Psoas muscle (tissue), 8 donors: ENCODE measurements around the gene NTSR2. TPM values are rescaled to one million over a fixed set of nuclear protein-coding genes. Genes with fewer than 3 reads are reported as not detected.

ENCODE experiments used
- ATAC-seq, 4 donors: fragments of 200-7000 bp; cut with Tn5 transposase; one replicate each; pipeline ENCODE4 v1.9.1; 2020; ENCODE audit warnings: moderate library complexity in 3 of 4, mild to moderate bottlenecking in 2 of 4
- DNase-seq, 2 donors: peaks; one replicate each; pipeline ENCODE4 v3.0.0-alpha.2; 2020
- H3K27ac ChIP-seq: fragments of 200-600 bp; one replicate; pipeline ENCODE4 v1.8.0; 2022
- H3K27me3 ChIP-seq, 3 donors: fragments of 200-600 bp in 1 of 3; one replicate each; pipeline versions ENCODE4 v1.6.1 to v1.8.0; 2013 to 2022; ENCODE audit warnings: low read length in 2 of 3, mild to moderate bottlenecking in 2 of 3, moderate library complexity in 1 of 3; ENCODE audit not compliant: insufficient read depth in 3 of 3
- H3K36me3 ChIP-seq, 2 donors: fragments of 200-600 bp in 1 of 2; one replicate each; pipeline versions ENCODE4 v1.6.1 to v1.8.0; 2013 to 2022; ENCODE audit warnings: low read depth in 1 of 2, mild to moderate bottlenecking in 1 of 2, moderate library complexity in 1 of 2; ENCODE audit not compliant: insufficient read depth in 1 of 2
- H3K4me1 ChIP-seq: fragments of 200-600 bp; one replicate; pipeline ENCODE4 v1.8.0; 2022
- H3K4me3 ChIP-seq: fragments of 200-600 bp; one replicate; pipeline ENCODE4 v1.8.0; 2022; ENCODE audit warnings: mild to moderate bottlenecking
- H3K9me3 ChIP-seq: fragments of 200-600 bp; one replicate; pipeline ENCODE4 v1.8.0; 2022
- WGBS, 3 donors: extraction: QIAGEN DNeasy Blood & Tissue Kit; methylation state at CpG; one replicate each; pipeline versions ENCODE4 v1.1.6 to v1.1.7; 2013; 5-methylcytosine and 5-hydroxymethylcytosine counted together
- intact Hi-C, 2 donors: fragments of 100-400 bp; cut with DNase I; formaldehyde crosslinking; loops; one replicate each; pipeline versions ENCODE4 v1.11.0 to v1.14.2; 2022
- polyA plus RNA-seq, 3 donors: library from polyadenylated mRNA; stranded (reverse); fragments of 200-250 nt; gene quantifications; one replicate each; pipeline ENCODE4 v1.2.3, GENCODE V29; 2013
- total RNA-seq, 4 donors: library from RNA; stranded (reverse); fragmentation: NEBNext Ultra II Directional in 2 of 4; extraction: Animal tissue kit (Norgen Biotek cat#: 25700) in 2 of 4; gene quantifications; one replicate each; pipeline versions ENCODE4 v1.2.1 to v1.2.4, GENCODE V29; 2021 to 2023
- TF ChIP-seq, protein P1 (sequence below): fragments of 200-600 bp; IDR thresholded peaks from one replicate; pipeline ENCODE4 v1.8.0; 2022; ENCODE audit warnings: antibody characterized with exemption
- donor health status: healthy with polysubstance abuse.
- donor health status: DM: no; HTN: no; CAD: no; lungs with moderate emphysema.
- donor health status: Bipolar disorder and iron deficiency.
- donor health status: healthy.
- donor health status: DM: yes; HTN: yes; CAD: no.
- donor health status: DM: no; HTN: no; CAD: no.
- donor health status: DM: no; HTN: no; CAD: no.
- donor health status: DM: yes; HTN: yes; CAD: no.

Gene NTSR2
- total and polyA plus RNA-seq, 7 donors: 0.18 to 0.97 (median 0.35) TPM; not detected in 1

DNA sequence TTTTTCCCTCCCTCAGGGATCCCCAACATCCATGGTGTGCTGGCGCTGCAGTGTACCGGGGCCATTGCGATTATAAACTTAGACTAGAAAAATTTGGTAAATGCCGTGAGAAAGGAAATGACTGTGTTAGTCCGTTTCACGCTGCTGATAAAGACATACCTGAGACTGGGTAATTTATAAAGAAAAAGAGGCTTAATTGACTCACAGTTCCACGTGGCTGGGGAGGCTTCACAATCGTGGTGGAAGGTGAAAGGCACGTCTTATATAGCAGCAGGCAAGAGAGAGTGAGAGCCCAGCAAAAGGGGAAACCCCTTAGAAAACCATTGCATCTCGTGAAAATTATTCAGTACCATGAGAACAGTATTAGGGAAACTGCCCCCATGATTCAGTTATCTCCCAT is 44.3 kb downstream of the NTSR2 start:
- Histone ChIP-seq H3K9me3 (no peaks in the 10 kb centered on the region), H3K27me3 (no peaks in the 10 kb centered on the region), H3K4me1 (no peaks in the 10 kb centered on the region), H3K27ac (no peak overlapping the region), H3K4me3 (no peak overlapping the region), H3K36me3 (peaks cover 0 to 27% of the 10 kb centered on the region in 2 donors)
- no peak for ATAC-seq
- WGBS, 3 donors: 94 to 95% (median 95%) methylated on average over 10 of the region's 10 CpGs
- no peak for DNase-seq
- intact Hi-C loops: no loop called here
- TF ChIP-seq, protein P1, sequence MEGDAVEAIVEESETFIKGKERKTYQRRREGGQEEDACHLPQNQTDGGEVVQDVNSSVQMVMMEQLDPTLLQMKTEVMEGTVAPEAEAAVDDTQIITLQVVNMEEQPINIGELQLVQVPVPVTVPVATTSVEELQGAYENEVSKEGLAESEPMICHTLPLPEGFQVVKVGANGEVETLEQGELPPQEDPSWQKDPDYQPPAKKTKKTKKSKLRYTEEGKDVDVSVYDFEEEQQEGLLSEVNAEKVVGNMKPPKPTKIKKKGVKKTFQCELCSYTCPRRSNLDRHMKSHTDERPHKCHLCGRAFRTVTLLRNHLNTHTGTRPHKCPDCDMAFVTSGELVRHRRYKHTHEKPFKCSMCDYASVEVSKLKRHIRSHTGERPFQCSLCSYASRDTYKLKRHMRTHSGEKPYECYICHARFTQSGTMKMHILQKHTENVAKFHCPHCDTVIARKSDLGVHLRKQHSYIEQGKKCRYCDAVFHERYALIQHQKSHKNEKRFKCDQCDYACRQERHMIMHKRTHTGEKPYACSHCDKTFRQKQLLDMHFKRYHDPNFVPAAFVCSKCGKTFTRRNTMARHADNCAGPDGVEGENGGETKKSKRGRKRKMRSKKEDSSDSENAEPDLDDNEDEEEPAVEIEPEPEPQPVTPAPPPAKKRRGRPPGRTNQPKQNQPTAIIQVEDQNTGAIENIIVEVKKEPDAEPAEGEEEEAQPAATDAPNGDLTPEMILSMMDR: no peak

DNA sequence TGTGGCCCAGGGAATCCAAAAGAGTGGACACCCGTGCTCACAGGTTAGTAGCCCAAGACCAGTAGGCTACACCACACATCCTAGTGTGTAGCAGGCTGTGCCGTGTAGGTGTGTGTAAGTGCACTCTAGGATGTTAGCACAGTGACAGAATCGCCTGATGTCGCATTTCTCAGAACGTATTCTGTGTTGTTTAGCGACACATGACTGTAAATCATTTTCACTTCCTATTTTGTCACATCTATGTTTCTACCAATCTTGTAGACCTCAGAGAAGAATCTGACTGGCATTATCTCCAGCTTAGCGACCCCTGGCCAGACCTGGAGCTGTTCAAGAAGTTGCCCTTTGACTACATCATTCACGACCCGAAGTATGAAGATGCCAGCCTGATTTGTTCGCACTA is 45.1 kb downstream of the NTSR2 start:
- H3K27ac ChIP-seq: no peak overlapping the region
- H3K9me3 ChIP-seq: no peaks in the 10 kb centered on the region
- intact Hi-C loops: no loop called here
- 94 to 95% (median 95%) methylated on average over 10 of the region's 10 CpGs for WGBS, 3 donors
- no peaks in the 10 kb centered on the region for H3K27me3 ChIP-seq
- no peak overlapping the region for H3K4me3 ChIP-seq
- DNase-seq (no peak), ATAC-seq (no peak)
- H3K36me3 ChIP-seq: peaks cover 0 to 27% of the 10 kb centered on the region in 2 donors
- H3K4me1 ChIP-seq: no peaks in the 10 kb centered on the region
- TF ChIP-seq, protein P1: no peak

DNA sequence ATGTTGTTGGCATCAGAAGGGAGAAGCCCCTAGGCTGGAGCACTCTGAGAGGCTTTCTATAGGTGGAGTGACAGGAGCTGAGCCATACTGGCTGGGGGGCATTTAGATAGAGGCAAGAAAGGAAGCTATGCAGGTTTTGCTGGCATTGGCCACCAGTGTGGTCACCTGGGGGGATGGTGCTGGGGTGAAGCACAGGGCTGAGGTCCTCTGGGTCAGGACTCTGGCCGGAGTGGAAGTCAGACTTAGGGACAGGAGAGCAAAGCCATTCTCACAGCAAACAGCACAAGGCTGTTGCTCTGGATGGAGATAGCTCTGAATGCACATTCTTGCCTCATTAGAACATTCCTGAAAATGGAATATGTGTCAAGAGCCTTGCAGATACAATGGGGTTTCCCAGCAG is 47.4 kb downstream of the NTSR2 start:
- H3K9me3 ChIP-seq: no peaks in the 10 kb centered on the region
- ATAC-seq (no peak), DNase-seq (no peak)
- intact Hi-C loops: no loop called here
- TF ChIP-seq, protein P1: no peak
- H3K4me3 ChIP-seq: no peak overlapping the region
- no peaks in the 10 kb centered on the region for H3K27me3 ChIP-seq
- H3K27ac ChIP-seq: no peak overlapping the region
- WGBS, 3 donors: 83 to 92% (median 87%) methylated on average over 1 of the region's 1 CpG
- H3K36me3 ChIP-seq: peaks cover 0 to 30% of the 10 kb centered on the region in 2 donors
- no peaks in the 10 kb centered on the region for H3K4me1 ChIP-seq

DNA sequence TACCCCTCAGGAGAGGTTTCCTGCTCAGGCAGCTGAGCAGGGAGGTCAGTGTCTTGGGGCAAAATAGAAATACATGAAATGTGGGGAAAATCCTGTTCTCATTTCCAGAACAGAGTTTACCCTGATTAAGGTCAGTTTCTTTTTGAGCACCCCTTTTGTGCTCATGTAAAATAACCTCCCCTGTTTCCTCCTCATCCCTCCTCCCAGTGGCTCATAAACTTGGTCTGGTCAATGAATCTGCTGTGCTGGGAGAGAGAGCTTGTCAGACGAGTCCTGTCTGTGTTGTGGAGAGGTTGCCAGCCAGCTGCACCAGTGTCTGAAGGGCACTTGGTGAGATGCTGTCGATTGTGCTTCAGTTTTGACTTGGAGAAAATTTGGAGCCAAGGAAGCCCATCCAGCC is 48.6 kb downstream of the NTSR2 start:
- no peaks in the 10 kb centered on the region for H3K4me1 ChIP-seq
- no peak overlapping the region for H3K4me3 ChIP-seq
- peaks cover 0 to 32% of the 10 kb centered on the region in 2 donors for H3K36me3 ChIP-seq
- intact Hi-C loops: no loop called here
- WGBS, 3 donors: 66 to 92% (median 69%) methylated on average over 2 of the region's 2 CpGs
- H3K27ac ChIP-seq: no peak overlapping the region
- ATAC-seq (no peak), DNase-seq (no peak)
- no peaks in the 10 kb centered on the region for H3K27me3 ChIP-seq
- no peaks in the 10 kb centered on the region for H3K9me3 ChIP-seq
- TF ChIP-seq, protein P1: no peak

DNA sequence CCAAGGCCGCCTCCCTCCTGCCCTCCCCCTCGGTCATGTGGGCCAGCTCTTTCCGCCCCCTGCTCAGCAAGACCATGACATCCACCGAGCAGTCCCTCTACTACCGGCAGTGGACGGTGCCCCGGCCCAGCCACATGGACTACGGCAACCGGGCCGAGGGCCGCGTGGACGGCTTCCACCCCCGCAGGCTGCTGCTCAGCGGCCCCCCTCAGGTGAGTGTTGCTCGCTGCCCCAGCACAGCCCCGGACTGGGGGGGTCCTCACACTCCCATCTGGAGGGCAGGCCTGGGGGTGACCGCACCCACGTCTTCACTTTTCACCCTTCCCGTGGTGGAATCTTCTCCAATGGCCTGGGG is 51.3 kb downstream of the NTSR2 start:
- ATAC-seq (no peak), DNase-seq (no peak)
- Histone ChIP-seq H3K27ac (no peak overlapping the region), H3K4me1 (no peaks in the 10 kb centered on the region), H3K9me3 (no peaks in the 10 kb centered on the region), H3K4me3 (no peak overlapping the region), H3K36me3 (peaks cover 0 to 31% of the 10 kb centered on the region in 2 donors), H3K27me3 (no peaks in the 10 kb centered on the region)
- WGBS, 3 donors: 95 to 96% (median 95%) methylated on average over 12 to 20 of the region's 20 CpGs
- intact Hi-C loops: no loop called here
- TF ChIP-seq, protein P1: no peak
